ENCODE data around the gene ARL5B. TPM values are rescaled to one million over a fixed set of nuclear protein-coding genes. Genes with fewer than 3 reads are reported as not detected.
"Not testable (repeated sequence)": the region's sequence is repeated elsewhere in the genome, so short reads cannot be mapped to it uniquely, and the experiment has no call there.

Gene ARL5B
- total RNA-seq (2014; rRNA removed; shearing (Covaris generic)) = 7.4 and 8.7 TPM in 2 replicates

GRCh38 chr10:18659125-18659818 is at the start of gene ARL5B:
Gene ARL5B (plus strand): TSS chr10:18659431. CDS start chr10:18659638, 207 bp downstream.
- peak; percentile 93 for DNase-seq (ENCODE audit: low read depth)

- DNase-seq (ENCODE audit: low read depth) = peak; percentile 81
These were observed 48.7 kb upstream of the ARL5B start for GRCh38 chr10:18610517-18610916.

- no peak for DNase-seq (ENCODE audit: low read depth)
These were observed 48.1 kb upstream of the ARL5B start for GRCh38 chr10:18611168-18611567.

- DNase-seq (ENCODE audit: low read depth) = no peak
These were observed 43.6 kb upstream of the ARL5B start for GRCh38 chr10:18615618-18616017.

GRCh38 chr10:18616337-18616736 is 42.9 kb upstream of the ARL5B start:
- no peak for DNase-seq (ENCODE audit: low read depth)

- peak; percentile 60 for DNase-seq (ENCODE audit: low read depth)
These were observed 40.2 kb upstream of the ARL5B start for GRCh38 chr10:18619016-18619415.

GRCh38 chr10:18620856-18621255 is 38.4 kb upstream of the ARL5B start:
- DNase-seq (ENCODE audit: low read depth) = no peak

GRCh38 chr10:18623671-18624070 is 35.6 kb upstream of the ARL5B start:
- DNase-seq (ENCODE audit: low read depth) = not testable (repeated sequence)

- no peak for DNase-seq (ENCODE audit: low read depth)
These were observed 33.3 kb upstream of the ARL5B start for GRCh38 chr10:18625886-18626285.

GRCh38 chr10:18627452-18628018 is 31.7 kb upstream of the ARL5B start:
- peak; percentile 33 for DNase-seq (ENCODE audit: low read depth)

- DNase-seq (ENCODE audit: low read depth) = not testable (repeated sequence)
These were observed 26.7 kb upstream of the ARL5B start for GRCh38 chr10:18632500-18632899.

- DNase-seq (ENCODE audit: low read depth) = no peak
These were observed 23.2 kb upstream of the ARL5B start for GRCh38 chr10:18635995-18636394.

GRCh38 chr10:18637400-18637799 is 21.8 kb upstream of the ARL5B start:
- DNase-seq (ENCODE audit: low read depth) = not testable (repeated sequence)

GRCh38 chr10:18639719-18640118 is 19.5 kb upstream of the ARL5B start:
- not testable (repeated sequence) for DNase-seq (ENCODE audit: low read depth)

GRCh38 chr10:18647151-18647550 is 12.1 kb upstream of the ARL5B start:
- no peak for DNase-seq (ENCODE audit: low read depth)

GRCh38 chr10:18647945-18648344 is 11.3 kb upstream of the ARL5B start:
- DNase-seq (ENCODE audit: low read depth) = no peak

- no peak for DNase-seq (ENCODE audit: low read depth)
These were observed 9.8 kb upstream of the ARL5B start for GRCh38 chr10:18649364-18649959.

GRCh38 chr10:18650404-18650997 is 8.7 kb upstream of the ARL5B start:
- DNase-seq (ENCODE audit: low read depth) = no peak

- DNase-seq (ENCODE audit: low read depth) = peak; percentile 73
These were observed 7.8 kb upstream of the ARL5B start, which contains the start of gene NSUN6 for GRCh38 chr10:18651324-18652007. Gene NSUN6 (minus strand): TSS chr10:18651587. CDS start chr10:18651203, 384 bp downstream.

GRCh38 chr10:18653112-18653511 is 6.1 kb upstream of the ARL5B start:
- no peak for DNase-seq (ENCODE audit: low read depth)

- DNase-seq (ENCODE audit: low read depth) = no peak
These were observed 2.5 kb upstream of the ARL5B start for GRCh38 chr10:18656724-18657123.

All from M059J (cell line).